ENCODE results near the gene APOBEC3C. TPM values are rescaled to one million over a fixed set of nuclear protein-coding genes. Genes with fewer than 3 reads are reported as not detected.
A peak's percentile ranks its signal among the peaks of the same experiment; 100 is the strongest.
"Not testable (repeated sequence)": the region's sequence is repeated elsewhere in the genome, so short reads cannot be mapped to it uniquely, and the experiment has no call there.

APOBEC3C gene
- total RNA-seq, 1 donor from 2014 or later = 16.2 TPM

- intact Hi-C loops (cut with DNase I) = no loop called here
- no peaks in the 10 kb centered on the region for H3K27me3 ChIP-seq
Observed at GRCh38 chr22:38986629-38987028, 27.4 kb upstream of the APOBEC3C start.

GRCh38 chr22:38987171-38987895, 26.7 kb upstream of the APOBEC3C start:
- Histone ChIP-seq H3K36me3 (no peaks in the 10 kb centered on the region), H3K9me3 (no peaks in the 10 kb centered on the region), H3K4me3 (no peak overlapping the region), H3K27ac (no peak overlapping the region), H3K27me3 (no peaks in the 10 kb centered on the region), H3K4me1 (no peaks in the 10 kb centered on the region)
- no peak for DNase-seq (ENCODE audit: extremely low spot score in 2 of 2)
- intact Hi-C loops (cut with DNase I) = no loop called here
- TF ChIP-seq POLR2AphosphoS5 (IDR thresholded peaks at IDR 0.05; ENCODE audit: insufficient read depth in 1 of 2, low read depth in 1 of 2) (no peak), CTCF (IDR thresholded peaks at IDR 0.05) (no peak), POLR2A (IDR thresholded peaks at IDR 0.05) (no peak)

More at GRCh38 chr22:38986629-38987028, 27.4 kb upstream of the APOBEC3C start:
- Histone ChIP-seq H3K27ac (no peak overlapping the region), H3K4me1 (no peaks in the 10 kb centered on the region), H3K36me3 (no peaks in the 10 kb centered on the region), H3K9me3 (no peaks in the 10 kb centered on the region), H3K4me3 (no peak overlapping the region)
- no peak for DNase-seq (ENCODE audit: extremely low spot score in 2 of 2)
- TF ChIP-seq CTCF (IDR thresholded peaks at IDR 0.05) (no peak), POLR2A (IDR thresholded peaks at IDR 0.05) (no peak), POLR2AphosphoS5 (IDR thresholded peaks at IDR 0.05; ENCODE audit: insufficient read depth in 1 of 2, low read depth in 1 of 2) (no peak)

- H3K9me3 ChIP-seq = no peaks in the 10 kb centered on the region
- intact Hi-C loops (cut with DNase I) = no loop called here
- no peaks in the 10 kb centered on the region for H3K27me3 ChIP-seq
- no peaks in the 10 kb centered on the region for H3K36me3 ChIP-seq
- H3K27ac ChIP-seq = no peak overlapping the region
- H3K4me3 ChIP-seq = no peak overlapping the region
- DNase-seq (ENCODE audit: extremely low spot score in 2 of 2) = no peak
- H3K4me1 ChIP-seq = no peaks in the 10 kb centered on the region
- TF ChIP-seq POLR2A (IDR thresholded peaks at IDR 0.05) (no peak), POLR2AphosphoS5 (IDR thresholded peaks at IDR 0.05; ENCODE audit: insufficient read depth in 1 of 2, low read depth in 1 of 2) (no peak), CTCF (IDR thresholded peaks at IDR 0.05) (no peak)
Observed at GRCh38 chr22:38989466-38989865, 24.6 kb upstream of the APOBEC3C start.

- H3K4me3 ChIP-seq; H3K27me3 ChIP-seq; H3K36me3 ChIP-seq; H3K27ac ChIP-seq; H3K9me3 ChIP-seq; H3K4me1 ChIP-seq; intact Hi-C loops (cut with DNase I): not testable (repeated sequence)
- DNase-seq (ENCODE audit: extremely low spot score in 2 of 2) = peak in 1 of 2 donors; percentile 74
Observed at GRCh38 chr22:38992871-38993371, 21.1 kb upstream of the APOBEC3C start.

GRCh38 chr22:38996105-38996504, 18.0 kb upstream of the APOBEC3C start:
- Histone ChIP-seq H3K4me1 (no peaks in the 10 kb centered on the region), H3K27me3 (no peaks in the 10 kb centered on the region), H3K36me3 (no peaks in the 10 kb centered on the region), H3K4me3 (no peak overlapping the region), H3K27ac (no peak overlapping the region), H3K9me3 (no peaks in the 10 kb centered on the region)
- TF ChIP-seq POLR2AphosphoS5 (IDR thresholded peaks at IDR 0.05; ENCODE audit: insufficient read depth in 1 of 2, low read depth in 1 of 2) (no peak), POLR2A (IDR thresholded peaks at IDR 0.05) (no peak), CTCF (IDR thresholded peaks at IDR 0.05) (no peak)
- intact Hi-C loops (cut with DNase I) = no loop called here
- no peak for DNase-seq (ENCODE audit: extremely low spot score in 2 of 2)

Measured in vagina (tissue), 2 donors.